ENCODE measurements around the gene SLC8B1.

DNA sequence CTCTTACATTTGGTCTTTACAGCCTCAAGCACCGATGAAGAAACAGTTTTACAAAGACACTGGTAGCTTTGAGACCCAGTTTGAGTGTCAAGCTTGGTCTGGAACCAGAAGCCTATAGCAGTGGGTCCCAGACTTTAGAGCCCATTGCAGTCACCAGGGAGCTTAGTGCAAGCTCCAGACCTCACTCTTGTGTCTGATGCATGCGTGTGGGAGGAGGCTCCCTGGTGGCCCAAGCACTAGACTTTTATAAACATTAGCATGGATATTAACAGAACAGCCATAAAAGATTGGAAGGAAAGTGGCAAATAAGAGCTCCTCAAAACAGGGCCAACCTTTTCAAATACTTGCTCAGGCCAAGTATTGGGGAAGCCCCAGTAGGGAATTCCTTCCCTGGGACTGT, 45.5 kb downstream of the SLC8B1 start:
- TF ChIP-seq POLR2A (IDR thresholded peaks at IDR 0.05; ENCODE audit: low read length) (no peak), GATA1 (IDR thresholded peaks at IDR 0.05; ENCODE audit: low read depth, low read length) (no peak)
